8988T (cell line): Measurements from ENCODE around the gene PXK.
"Not testable (repeated sequence)": the region's sequence is repeated elsewhere in the genome, so short reads cannot be mapped to it uniquely, and the experiment has no call there.

Experiments
- DNase-seq: peaks from one replicate; pipeline ENCODE4 v3.0.0; 2011

The PXK gene

GRCh38 chr3:58332575-58333188 lies at the start of gene PXK:
Gene PXK (plus strand): TSS chr3:58332892. CDS start chr3:58332989, 97 bp downstream.
- DNase-seq: peak; percentile 81

- DNase-seq: no peak
Measured at GRCh38 chr3:58285334-58285733, 47.4 kb upstream of the PXK start.

- no peak for DNase-seq
Measured at GRCh38 chr3:58287354-58287753, 45.3 kb upstream of the PXK start.

- no peak for DNase-seq
Measured at GRCh38 chr3:58288011-58288728, 44.5 kb upstream of the PXK start.

GRCh38 chr3:58288964-58289613 lies 43.6 kb upstream of the PXK start:
- not testable (repeated sequence) for DNase-seq

GRCh38 chr3:58290446-58290845 lies 42.2 kb upstream of the PXK start:
- not testable (repeated sequence) for DNase-seq

- DNase-seq: no peak
Measured at GRCh38 chr3:58291671-58292338, 40.9 kb upstream of the PXK start.

DNA sequence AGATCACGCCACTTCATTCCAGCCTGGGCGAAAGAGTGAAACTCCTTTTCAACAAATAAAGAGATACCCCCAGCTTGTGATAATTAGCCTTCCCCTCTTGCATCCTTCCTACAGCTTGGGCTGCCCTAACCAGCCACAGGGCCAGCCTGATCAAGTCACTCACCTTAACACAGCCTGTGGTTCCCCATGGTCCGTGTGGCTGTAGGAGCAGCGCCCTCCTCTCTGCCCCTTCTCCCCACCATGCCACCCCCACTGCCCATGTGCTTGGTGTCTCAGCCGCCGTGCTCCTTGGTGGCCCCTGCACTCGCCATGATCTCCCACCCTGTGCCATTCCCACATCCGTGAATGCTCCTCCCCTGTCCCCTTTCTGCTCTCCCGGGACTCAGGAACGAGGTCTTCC lies 39.8 kb upstream of the PXK start:
- DNase-seq: no peak

DNA sequence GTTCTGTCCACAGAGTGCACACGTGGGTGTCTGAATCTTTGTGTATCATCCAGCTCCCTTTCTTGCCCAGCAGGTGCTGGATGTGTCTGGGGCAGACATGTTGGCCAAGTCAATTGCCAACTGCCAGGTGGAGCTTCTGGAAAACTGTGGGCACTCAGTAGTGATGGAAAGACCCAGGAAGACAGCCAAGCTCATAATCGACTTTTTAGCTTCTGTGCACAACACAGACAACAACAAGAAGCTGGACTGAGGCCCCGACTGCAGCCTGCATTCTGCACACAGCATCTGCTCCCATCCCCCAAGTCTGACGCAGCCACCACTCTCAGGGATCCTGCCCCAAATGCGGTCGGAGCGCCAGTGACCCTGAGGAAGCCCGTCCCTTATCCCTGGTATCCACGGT lies 39.2 kb upstream of the PXK start:
- DNase-seq: no peak

GRCh38 chr3:58296269-58296668 lies 36.4 kb upstream of the PXK start:
- DNase-seq: no peak

- no peak for DNase-seq
Measured at GRCh38 chr3:58296843-58297242, 35.8 kb upstream of the PXK start.

GRCh38 chr3:58298190-58298589 lies 34.5 kb upstream of the PXK start:
- DNase-seq: no peak

DNA sequence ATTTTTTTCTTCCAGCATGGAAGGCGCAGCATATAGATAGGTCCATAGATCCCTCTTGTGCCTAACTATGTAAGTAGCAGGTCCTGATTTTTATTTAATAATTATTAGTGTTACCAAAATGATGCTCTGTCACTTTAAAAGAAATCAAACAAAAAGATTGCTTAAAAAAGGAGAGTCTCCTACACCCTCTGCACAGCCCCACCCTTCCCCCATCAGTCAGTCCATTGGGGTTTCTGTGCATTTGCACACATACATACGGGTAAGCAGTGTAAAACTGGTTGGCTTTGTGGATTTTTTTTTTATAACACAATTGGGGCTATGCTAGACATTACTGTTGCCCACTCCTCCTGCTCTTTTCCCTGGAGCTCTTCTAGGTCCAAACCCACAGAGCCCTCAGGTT lies 33.6 kb upstream of the PXK start:
- DNase-seq: no peak

DNA sequence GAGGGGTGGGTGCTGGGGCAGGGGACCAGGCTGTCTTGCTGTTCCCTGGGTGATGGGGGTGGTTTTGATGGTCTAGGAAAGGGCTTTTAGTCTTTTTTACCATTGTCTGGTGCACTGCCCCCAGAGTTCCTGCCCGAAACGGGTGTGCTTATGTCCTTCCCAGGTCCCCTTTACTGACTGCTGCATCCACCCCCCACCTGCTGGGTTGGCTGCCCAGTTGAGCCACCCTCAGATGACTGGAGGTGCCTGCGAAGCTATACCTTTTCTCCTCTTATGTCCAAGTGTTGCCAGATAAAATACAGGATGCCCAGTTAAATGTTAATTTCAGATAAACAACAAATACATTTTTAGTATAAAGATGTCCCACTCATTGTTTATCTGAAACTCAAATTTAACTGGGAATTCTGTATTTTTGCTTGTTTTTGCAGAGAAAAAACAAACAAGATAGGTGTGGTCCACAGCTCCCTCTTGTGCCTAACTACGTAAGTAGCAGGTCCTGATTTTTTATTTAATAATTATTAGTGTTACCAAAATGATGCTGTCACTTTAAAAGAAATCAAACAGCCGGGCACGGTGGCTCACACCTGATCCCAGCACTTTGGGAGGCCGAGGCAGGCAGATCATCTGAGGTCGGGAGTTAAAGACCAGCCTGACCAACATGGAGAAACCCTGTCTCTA lies 32.7 kb upstream of the PXK start:
- DNase-seq: no peak

GRCh38 chr3:58305882-58306711 lies 26.6 kb upstream of the PXK start, which contains the start of the genes HTD2 and RPP14:
Gene HTD2 (plus strand): TSS chr3:58306520. CDS start chr3:58317614, 11,094 bp downstream.
Gene RPP14 (plus strand): TSS chr3:58306245. CDS start chr3:58310330, 4,085 bp downstream.
- peak; percentile 82 for DNase-seq

- DNase-seq: no peak
Measured at GRCh38 chr3:58307639-58308215, 25.0 kb upstream of the PXK start.

DNA sequence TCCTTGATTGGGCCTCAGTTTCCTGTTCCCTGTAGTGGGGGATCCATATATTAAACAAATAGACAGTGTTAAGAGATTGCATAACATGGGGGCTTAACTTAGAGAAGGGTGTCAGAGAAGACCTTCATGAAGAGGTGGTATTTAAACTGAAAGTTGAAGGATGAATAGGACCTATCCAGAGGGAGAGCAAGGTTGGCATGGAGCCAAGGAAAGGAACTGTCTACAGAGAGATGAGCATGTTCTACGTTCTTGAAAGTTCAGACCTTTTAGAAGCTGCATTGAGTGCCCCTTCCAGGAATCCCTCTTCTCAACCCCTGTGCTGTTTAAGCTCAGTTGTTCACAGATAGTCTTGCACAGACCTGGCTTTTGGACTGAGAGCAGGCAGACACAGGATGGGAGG lies 24.0 kb upstream of the PXK start:
- DNase-seq: no peak

DNA sequence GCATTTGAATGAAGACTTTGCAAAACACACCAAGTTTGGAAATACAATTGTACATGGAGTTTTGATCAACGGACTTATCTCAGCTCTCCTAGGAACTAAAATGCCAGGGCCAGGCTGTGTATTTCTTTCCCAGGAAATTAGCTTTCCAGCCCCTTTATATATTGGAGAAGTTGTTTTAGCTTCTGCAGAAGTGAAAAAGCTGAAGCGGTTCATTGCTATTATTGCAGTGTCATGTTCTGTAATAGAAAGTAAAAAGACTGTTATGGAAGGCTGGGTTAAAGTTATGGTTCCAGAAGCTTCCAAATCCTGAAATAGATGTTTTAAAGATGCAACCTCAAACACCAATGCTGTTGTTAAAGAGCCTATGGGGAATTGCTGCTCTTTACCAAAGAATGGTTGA lies 14.9 kb upstream of the PXK start:
- DNase-seq: no peak

GRCh38 chr3:58321791-58322190 lies 10.9 kb upstream of the PXK start:
- no peak for DNase-seq

DNA sequence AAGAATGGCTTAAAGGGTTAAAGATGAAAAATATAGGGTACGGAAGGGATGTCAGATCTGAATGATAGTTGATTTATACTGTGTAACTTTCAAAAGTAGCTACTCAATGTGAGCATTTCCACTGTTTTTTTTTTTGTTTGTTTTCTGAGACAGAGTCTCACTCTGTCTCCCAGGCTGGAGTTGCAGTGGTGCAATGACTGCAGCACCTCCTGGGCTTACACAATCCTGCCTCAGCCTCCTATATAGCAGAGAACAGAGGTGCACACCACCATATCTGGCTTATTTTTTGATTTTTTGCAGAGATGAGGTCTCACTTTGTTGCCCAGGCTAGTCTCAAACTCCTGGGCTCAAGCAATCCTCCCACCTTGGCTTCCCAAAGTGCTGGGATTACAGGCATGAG lies 9.9 kb upstream of the PXK start:
- no peak for DNase-seq

DNA sequence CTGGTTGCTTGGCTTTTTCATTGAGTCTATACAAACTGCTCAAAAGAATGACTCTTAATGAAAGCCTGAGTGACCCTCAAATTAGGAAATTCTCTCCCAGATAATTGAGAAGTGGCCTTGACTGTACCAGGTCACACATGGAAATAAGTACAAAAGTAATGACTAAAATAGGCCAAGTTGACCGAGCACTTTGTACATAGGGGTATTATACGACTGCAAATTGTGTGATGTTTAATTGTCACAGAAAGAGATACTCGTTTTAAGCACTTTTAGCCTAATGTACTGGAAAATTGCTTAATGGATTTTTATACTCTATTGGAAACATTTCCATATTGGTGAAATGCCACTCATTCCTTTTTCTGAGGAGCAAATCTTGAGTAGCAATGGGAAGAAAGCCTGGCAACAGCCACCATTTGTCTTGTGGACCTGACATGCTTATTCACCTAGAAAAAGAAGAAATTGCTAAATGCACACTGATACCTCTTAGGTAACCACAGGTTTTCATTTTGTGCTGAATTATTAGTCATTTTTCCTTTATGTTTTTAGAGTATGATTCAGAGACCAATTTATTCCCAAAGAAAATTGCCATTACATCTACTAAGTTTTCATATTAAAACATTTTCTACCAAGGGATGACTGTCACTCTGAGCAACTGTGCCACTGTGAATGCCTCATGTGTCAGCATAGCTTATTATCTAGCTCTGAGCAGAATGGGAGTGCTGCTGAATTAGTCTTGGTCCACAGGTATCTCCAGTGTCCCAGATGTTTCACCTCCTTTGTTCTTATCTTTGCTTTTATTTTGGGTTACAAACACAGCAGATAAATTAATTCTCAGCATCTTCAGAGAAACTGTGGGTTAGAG lies 8.9 kb upstream of the PXK start:
- no peak for DNase-seq
